A673 (cell line): ENCODE measurements around the gene TMEM45A. TPM values are rescaled to one million over a fixed set of nuclear protein-coding genes. Genes with fewer than 3 reads are reported as not detected.
"Not testable (repeated sequence)": the region's sequence is repeated elsewhere in the genome, so short reads cannot be mapped to it uniquely, and the experiment has no call there.

Experiments used
- BruUV-seq: library from RNA; stranded (reverse); fragments of 400-500 nt; replicated peaks from 2 replicates; lab custom pipeline; 2021; lab: Mats Ljungman, UMichigan
- CTCF ChIA-PET: fragments of 300-600 bp; sonication (Branson Sonifier 250); formaldehyde crosslinking; loops from one replicate; lab custom pipeline; 2022; ENCODE audit warnings: antibody characterized with exemption; lab: Charles Lee
- POLR2A ChIA-PET: fragments of 300-600 bp; sonication (Branson Sonifier 250); formaldehyde crosslinking; loops from one replicate; lab custom pipeline; 2022; ENCODE audit warnings: antibody characterized with exemption; ENCODE audit not compliant: low non-redundant PET; lab: Charles Lee
- DNase-seq: peaks from one replicate; pipeline ENCODE4 v3.0.0-alpha.2; 2015; ENCODE audit warnings: low spot score
- H3K27ac ChIP-seq: fragments of 200-600 bp; sonication (generic); 2 replicates; pipeline ENCODE4 v1.5.1; 2016; ENCODE audit warnings: mixed run types, low read depth, mild to moderate bottlenecking, mixed read lengths, antibody characterized with exemption, low read length; ENCODE audit not compliant: poor library complexity, severe bottlenecking
- H3K27me3 ChIP-seq: fragments of 200-600 bp; sonication (generic); replicated peaks from 2 replicates; pipeline ENCODE4 v1.6.1; 2017; ENCODE audit warnings: mixed run types, low read depth, mild to moderate bottlenecking, mixed read lengths, antibody characterized with exemption, low read length; ENCODE audit not compliant: insufficient read depth, poor library complexity
- H3K36me3 ChIP-seq: fragments of 200-600 bp; sonication (generic); 2 replicates; pipeline ENCODE4 v1.6.1; 2016; ENCODE audit warnings: mixed run types, mild to moderate bottlenecking, mixed read lengths, antibody characterized with exemption, low read length; ENCODE audit not compliant: insufficient read depth, poor library complexity, severe bottlenecking
- H3K4me1 ChIP-seq: fragments of 200-600 bp; sonication (generic); 2 replicates; pipeline ENCODE4 v1.6.1; 2017; ENCODE audit warnings: mixed run types, mild to moderate bottlenecking, mixed read lengths, antibody characterized with exemption, low read length; ENCODE audit not compliant: insufficient read depth, poor library complexity, severe bottlenecking
- H3K4me3 ChIP-seq: fragments of 200-600 bp; sonication (generic); 2 replicates; pipeline ENCODE4 v1.5.1; 2016; ENCODE audit warnings: low read depth, mixed run types, mild to moderate bottlenecking, mixed read lengths, low read length; ENCODE audit not compliant: poor library complexity, severe bottlenecking
- H3K9me3 ChIP-seq: fragments of 200-600 bp; sonication (generic); 2 replicates; pipeline ENCODE4 v1.6.1; 2016; ENCODE audit warnings: mixed run types, low read depth, mild to moderate bottlenecking, mixed read lengths, antibody characterized with exemption, low read length; ENCODE audit not compliant: poor library complexity, severe bottlenecking
- CTCF ChIP-seq: fragments of 300-800, 200-600 bp; sonication (generic); conservative IDR thresholded peaks from 2 replicates; pipeline ENCODE4 v1.5.1; 2017; ENCODE audit warnings: low read depth, mild to moderate bottlenecking, antibody characterized with exemption, low read length, moderate library complexity, mixed read lengths
- EZH2 ChIP-seq: fragments of 200-600 bp; sonication (generic); IDR thresholded peaks from 2 replicates; pipeline ENCODE4 v1.6.1; 2017; ENCODE audit warnings: borderline replicate concordance, low read depth, mild to moderate bottlenecking, mixed read lengths, antibody characterized with exemption, low read length; ENCODE audit not compliant: poor library complexity, severe bottlenecking
- intact Hi-C: fragments of 100-400 bp; cut with micrococcal nuclease; formaldehyde crosslinking; loops from one replicate; pipeline ENCODE4 v1.10.0; 2022; ENCODE audit not compliant: unreplicated experiment
- total RNA-seq: library from RNA; stranded (reverse); gene quantifications from 2 replicates; pipeline ENCODE4 v1.2.3, GENCODE V29; 2021

TMEM45A gene
- total RNA-seq, 1 experiment from 2014 or later = 3.4 TPM

GRCh38 chr3:100578646-100579045 lies 86.2 kb downstream of the TMEM45A start:
- CTCF ChIA-PET = no interaction called here
- BruUV-seq = no TSS peak

GRCh38 chr3:100580147-100580546 lies 87.7 kb downstream of the TMEM45A start:
- H3K27ac ChIP-seq = no peak overlapping the region
- peaks cover 4% of the 10 kb centered on the region for H3K9me3 ChIP-seq
- no peaks in the 10 kb centered on the region for H3K4me1 ChIP-seq
- DNase-seq = no peak
- H3K36me3 ChIP-seq = no peaks in the 10 kb centered on the region
- CTCF ChIA-PET = no interaction called here
- POLR2A ChIA-PET = no interaction called here
- H3K4me3 ChIP-seq = no peak overlapping the region
- H3K27me3 ChIP-seq = no peaks in the 10 kb centered on the region
- no TSS peak for BruUV-seq
- TF ChIP-seq EZH2 (no peak), CTCF (no peak)
- intact Hi-C loops = no loop called here

More at GRCh38 chr3:100578646-100579045, 86.2 kb downstream of the TMEM45A start:
- DNase-seq = no peak
- H3K4me1 ChIP-seq = no peaks in the 10 kb centered on the region
- no peaks in the 10 kb centered on the region for H3K27me3 ChIP-seq
- H3K4me3 ChIP-seq = no peak overlapping the region
- no peaks in the 10 kb centered on the region for H3K9me3 ChIP-seq
- no peaks in the 10 kb centered on the region for H3K36me3 ChIP-seq
- intact Hi-C loops = no loop called here
- TF ChIP-seq CTCF (no peak), EZH2 (no peak)
- no peak overlapping the region for H3K27ac ChIP-seq
- POLR2A ChIA-PET = no interaction called here

- peaks cover 8% of the 10 kb centered on the region for H3K9me3 ChIP-seq
- H3K27ac ChIP-seq = no peak overlapping the region
- H3K4me1 ChIP-seq = no peaks in the 10 kb centered on the region
- intact Hi-C loops = no loop called here
- BruUV-seq = no TSS peak
- CTCF ChIA-PET = no interaction called here
- TF ChIP-seq CTCF (no peak), EZH2 (no peak)
- POLR2A ChIA-PET = no interaction called here
- no peak for DNase-seq
- H3K27me3 ChIP-seq = no peaks in the 10 kb centered on the region
- H3K36me3 ChIP-seq = no peaks in the 10 kb centered on the region
- H3K4me3 ChIP-seq = no peak overlapping the region
Measured at GRCh38 chr3:100581650-100582049, 89.2 kb downstream of the TMEM45A start.

- H3K27ac ChIP-seq, CTCF ChIA-PET, H3K27me3 ChIP-seq, H3K4me1 ChIP-seq, H3K36me3 ChIP-seq, DNase-seq, BruUV-seq, intact Hi-C loops, H3K4me3 ChIP-seq, POLR2A ChIA-PET, H3K9me3 ChIP-seq: not testable (repeated sequence)
Measured at GRCh38 chr3:100582157-100582556, 89.7 kb downstream of the TMEM45A start.
